GM21737 (cell line): Measurements from ENCODE around the gene LCN12.

Source experiments
- ATAC-seq: cut with Tn5 transposase; IDR thresholded peaks from one replicate; pipeline ENCODE4 v1.9.1; 2021; ENCODE audit warnings: mild to moderate bottlenecking, moderate library complexity; ENCODE audit not compliant: unreplicated experiment

The LCN12 gene

DNA sequence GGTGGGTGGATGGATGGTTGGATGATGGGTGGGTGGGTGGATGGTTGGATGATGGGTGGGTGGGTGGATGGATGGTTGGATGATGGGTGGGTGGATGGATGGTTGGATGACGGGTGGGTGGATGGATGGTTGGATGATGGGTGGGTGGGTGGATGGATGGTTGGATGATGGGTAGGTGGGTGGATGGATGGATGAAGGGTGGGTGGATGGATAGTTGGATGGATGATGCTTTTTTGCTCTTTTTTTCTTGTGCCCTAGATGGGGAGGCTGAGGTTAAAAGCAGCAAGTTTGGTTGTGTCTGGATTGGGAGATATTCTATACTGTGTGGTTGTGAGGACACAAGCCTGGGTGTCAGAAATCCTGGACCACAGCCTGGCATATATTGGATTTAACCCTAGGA, 5.4 kb downstream of the LCN12 start:
- ATAC-seq = no peak

DNA sequence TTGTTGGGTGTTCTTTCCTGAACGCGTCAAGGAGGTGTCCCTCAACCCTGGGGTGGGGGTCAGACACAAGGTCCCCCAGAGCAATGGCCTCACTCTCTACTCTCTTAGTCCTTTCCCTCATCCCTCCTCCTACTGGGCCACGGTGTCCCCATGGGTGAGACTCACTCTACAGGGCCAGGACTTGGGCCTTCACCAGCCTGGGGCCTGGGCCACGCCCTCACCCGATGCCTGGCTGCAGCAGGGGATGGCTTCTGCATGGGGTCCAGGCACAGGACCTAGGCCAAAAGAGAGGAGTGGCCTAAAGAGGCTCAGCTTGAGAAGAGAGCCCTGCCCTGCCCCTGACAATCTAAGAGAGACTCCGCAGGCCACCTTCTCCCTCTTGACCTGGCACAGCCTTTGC, 5.8 kb downstream of the LCN12 start:
- ATAC-seq = no peak

- no peak for ATAC-seq
Observed at GRCh38 chr9:136958473-136958872, 6.4 kb downstream of the LCN12 start.

DNA sequence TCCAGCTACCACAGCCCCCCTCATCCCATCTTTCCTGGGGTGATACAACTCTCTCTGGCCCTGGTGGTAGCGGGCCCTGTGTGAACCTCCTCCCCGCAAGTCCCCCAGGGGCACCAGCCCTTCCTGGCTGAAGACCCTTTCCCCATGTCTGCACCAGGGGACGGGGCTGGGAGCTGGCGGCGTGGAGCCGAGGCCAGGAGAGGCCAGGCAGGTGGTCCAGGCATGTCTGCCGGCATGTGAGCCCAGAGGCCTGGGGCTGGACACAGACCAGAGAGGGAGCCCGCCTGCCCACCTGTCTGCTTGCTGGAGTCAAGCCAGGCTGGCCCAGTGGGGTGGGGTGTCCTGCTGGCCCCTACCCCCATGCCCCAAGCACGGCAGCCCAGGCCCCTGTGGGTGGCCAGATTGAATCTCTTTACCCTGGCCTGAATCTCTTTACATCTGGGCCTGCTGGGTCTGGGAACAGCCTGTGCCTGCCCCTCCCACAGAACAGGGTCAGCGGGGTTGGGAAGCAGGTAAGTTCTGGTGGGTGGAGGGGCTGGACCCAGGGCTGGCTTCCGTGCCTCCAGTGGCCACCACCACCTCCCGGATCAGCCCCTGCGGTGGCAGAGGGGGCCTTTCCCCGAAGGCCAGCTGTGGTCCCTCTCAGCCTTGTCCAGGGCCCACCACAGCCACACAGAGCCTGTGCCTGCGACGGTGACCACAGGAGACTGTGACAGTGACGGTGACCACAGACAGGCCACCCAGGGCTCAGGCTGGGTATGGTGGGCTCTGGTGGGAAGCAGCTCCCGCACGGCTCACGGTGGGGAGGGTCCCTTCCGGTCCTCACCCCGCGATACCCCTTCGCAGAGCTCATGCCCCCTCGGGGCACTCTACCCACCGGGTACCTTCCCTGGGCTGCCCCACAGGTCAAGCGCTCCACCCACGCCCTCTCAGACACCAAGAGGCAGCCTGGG, 7.1 kb downstream of the LCN12 start:
- no peak for ATAC-seq

DNA sequence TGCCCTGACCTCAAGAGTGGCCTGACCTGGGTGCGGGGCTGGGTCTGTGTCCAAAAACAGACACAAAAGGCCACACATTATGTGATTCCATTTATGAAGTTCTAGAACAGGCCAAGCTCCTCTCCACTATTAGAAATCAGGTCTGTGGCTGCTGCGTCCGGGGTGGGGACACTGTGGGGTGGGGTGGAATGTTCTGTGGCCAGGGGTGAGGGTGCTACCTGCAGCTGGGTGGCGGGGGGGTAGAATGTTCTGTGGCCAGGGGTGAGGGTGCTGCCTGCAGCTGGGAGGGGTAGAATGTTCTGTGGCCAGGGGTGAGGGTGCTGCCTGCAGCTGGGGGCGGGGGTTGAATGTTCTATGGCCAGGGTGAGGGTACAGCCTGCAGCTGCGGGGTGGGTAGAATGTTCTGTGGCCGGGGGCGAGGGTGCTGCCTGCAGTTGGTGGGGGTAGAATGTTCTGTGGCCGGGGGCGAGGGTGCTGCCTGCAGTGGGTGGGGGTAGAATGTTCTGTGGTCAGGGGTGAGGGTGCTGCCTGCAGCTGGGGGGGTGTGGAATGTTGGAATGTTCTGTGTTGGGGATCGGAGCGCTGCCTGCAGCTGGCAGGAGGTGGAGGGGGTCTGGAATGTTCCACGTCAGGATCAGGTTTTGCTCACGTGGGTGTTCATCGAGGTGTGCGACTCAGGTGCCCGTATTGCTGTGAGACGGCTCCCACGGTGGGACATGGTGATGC, 8.3 kb downstream of the LCN12 start:
- no peak for ATAC-seq

DNA sequence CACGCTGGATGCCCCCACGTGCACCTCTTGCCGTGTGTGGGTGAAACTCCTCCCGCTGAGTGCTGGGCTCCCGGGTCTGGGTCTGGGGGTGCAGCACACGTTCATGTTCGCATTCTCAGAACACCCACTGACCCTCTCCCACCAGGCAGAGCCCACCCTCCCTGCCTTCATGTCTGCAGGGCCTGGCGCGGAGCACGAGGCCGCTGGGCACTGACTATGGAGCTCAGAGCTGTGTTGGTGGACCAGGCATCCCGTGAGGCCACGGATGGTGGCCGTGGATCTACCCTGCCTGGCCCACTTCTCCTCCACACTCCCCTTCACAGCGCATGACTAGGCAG, 8.8 kb downstream of the LCN12 start:
- no peak for ATAC-seq

- ATAC-seq = no peak
Observed at GRCh38 chr9:136961279-136962065, 9.4 kb downstream of the LCN12 start.

- ATAC-seq = no peak
Observed at GRCh38 chr9:136962163-136962562, 10.1 kb downstream of the LCN12 start.

- ATAC-seq = no peak
Observed at GRCh38 chr9:136962701-136963248, 10.7 kb downstream of the LCN12 start.

- no peak for ATAC-seq
Observed at GRCh38 chr9:136963341-136963740, 11.3 kb downstream of the LCN12 start.

- no peak for ATAC-seq
Observed at GRCh38 chr9:136963751-136964150, 11.7 kb downstream of the LCN12 start.

- no peak for ATAC-seq
Observed at GRCh38 chr9:136964171-136964689, 12.2 kb downstream of the LCN12 start.

DNA sequence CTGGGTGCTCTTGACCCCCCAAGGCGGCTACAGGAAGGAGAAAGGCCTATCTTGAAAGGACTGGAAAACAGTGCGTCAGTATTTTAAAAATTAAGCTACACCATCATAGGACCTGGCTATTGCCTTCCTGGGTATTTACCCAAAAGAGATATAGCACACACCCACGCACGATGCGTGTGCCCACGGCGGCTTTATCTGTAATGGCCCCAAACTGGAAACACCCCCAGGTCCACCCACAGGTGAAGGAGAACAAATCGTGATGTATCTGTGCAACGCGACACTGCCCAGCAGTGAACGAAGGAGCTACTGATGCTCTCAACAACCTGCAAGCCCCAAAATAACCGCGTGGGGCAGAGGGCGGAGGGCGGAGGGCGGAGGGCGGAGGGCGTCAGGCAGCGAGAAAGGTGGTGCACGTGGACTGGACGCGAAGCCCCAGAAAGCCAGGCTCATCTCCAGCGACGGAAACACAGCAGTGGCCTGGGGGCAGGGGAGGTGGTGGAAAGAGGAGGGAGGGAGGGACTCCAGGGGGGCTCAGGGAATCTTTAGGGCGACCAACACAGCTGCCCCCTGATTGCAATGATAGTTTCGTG, 12.9 kb downstream of the LCN12 start:
- ATAC-seq = no peak

- no peak for ATAC-seq
Observed at GRCh38 chr9:136965771-136966484, 13.9 kb downstream of the LCN12 start.

DNA sequence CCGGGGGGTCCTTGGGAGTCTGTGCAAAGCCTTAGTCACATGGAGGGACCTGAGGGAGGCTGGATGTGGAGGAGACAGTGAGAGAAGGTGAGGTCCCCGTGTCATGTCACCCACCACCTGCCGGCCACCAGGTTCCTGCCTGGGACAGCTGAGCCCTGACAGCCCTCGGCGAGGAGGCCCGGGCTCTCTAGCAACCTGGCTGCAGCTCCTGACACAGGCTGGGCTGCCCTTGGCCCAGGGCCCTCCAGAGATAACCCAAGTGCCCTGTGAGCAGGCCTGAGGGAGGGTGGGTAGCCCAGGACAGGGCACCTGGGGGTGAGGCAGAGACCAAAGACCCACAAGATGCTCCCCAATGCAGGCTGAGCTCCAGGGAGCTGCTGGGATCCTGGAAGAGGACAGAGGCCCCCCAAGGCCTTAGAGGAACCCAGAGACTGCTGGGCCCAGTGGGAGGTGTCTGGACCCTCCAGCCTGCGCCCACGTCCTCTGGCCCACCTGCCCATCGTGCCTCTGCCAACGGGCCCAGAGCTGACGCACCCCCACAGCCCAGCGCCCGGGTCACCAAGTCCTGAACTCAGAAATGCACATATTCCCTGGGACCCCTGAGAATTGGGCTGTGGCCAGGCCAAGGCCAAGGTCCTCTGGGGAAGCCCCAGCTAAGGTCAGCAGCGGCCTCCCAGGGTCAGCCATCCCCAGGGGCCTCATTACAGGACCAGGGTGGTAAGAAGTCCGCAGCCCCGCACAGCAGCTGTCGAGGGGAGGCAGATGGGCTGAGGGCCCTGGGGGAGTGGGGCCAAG, 16.5 kb downstream of the LCN12 start:
- no peak for ATAC-seq

DNA sequence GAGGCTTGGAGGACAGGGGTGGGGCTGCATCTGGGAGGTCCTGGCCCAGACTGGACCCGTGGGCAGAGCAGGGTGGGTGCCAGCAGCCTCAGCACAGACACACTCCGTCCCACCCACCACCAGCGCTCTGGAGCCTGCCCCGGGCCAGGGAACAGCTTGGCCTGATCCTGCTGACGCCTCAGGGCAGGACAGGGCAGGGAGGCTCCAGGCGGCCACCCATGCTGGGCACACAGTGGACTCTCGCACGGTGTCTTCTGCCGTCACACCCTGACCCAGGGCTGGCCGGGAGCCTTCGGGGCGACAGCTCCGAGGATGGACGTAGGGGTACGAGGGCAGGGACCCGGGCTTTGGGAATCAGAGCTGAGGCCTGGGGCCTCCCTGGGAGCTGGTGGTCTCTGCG, 17.1 kb downstream of the LCN12 start:
- ATAC-seq = no peak

- no peak for ATAC-seq
Observed at GRCh38 chr9:136969774-136970173, 17.7 kb downstream of the LCN12 start.

DNA sequence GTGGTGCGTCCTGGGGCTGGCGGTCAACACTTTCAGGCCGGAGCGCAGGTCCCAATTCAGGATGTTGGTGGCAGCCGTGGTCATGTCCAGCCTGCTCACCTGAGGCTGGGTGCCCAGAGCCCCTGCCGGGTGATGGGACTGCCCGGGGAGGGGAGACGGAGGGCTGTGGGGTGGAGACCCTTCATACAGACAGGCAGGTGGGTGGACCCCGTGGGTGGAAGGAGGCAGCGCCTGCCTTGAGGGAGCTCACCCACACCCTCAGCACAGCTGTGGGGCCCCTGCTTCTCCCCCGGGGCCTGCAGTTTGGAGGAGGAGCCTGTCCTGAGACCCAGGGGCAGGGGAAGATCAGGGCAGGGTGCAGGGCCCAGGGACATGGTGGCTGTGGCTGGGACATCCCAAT, 18.3 kb downstream of the LCN12 start:
- ATAC-seq = no peak

GRCh38 chr9:136971746-136972145, 19.7 kb downstream of the LCN12 start:
- no peak for ATAC-seq
